Fibroblast of pulmonary artery (primary cell): ENCODE data around the gene TFDP1.

Experiments
- DNase-seq: peaks from one replicate; pipeline ENCODE4 v3.0.0-alpha.2; 2010; ENCODE audit warnings: low read depth
- H3K4me3 ChIP-seq: replicated peaks from 2 replicates; pipeline ENCODE4 v1.5.1; 2011; ENCODE audit warnings: low read depth, mild to moderate bottlenecking, control low read depth, low read length, moderate library complexity
- TF ChIP-seq, protein P1 (sequence below): IDR thresholded peaks from 2 replicates; pipeline ENCODE4 v1.5.1; 2011; ENCODE audit warnings: mild to moderate bottlenecking, control low read depth, low read length, inconsistent platforms; ENCODE audit errors: missing control alignments

The TFDP1 gene

DNA sequence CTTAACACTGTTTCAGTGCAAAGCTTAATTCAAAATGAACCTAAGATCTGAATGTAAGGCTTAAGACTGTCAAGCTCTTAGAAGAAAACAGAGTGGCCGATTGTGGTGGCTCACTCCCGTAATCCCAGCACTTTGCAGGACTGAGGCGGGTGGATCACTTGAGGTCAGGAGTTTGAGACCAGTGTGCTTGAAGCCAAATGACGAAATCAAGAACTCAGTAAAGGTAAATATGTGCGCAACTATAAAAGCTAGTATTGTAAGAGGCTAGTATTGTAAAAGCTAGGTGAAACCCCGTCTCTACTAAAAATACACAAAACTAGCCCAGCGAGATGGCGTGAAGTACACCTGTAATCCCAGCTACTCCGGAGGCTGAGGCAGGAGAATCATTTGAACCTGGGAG lies 60.8 kb downstream of the TFDP1 start:
- TF ChIP-seq, protein P1, sequence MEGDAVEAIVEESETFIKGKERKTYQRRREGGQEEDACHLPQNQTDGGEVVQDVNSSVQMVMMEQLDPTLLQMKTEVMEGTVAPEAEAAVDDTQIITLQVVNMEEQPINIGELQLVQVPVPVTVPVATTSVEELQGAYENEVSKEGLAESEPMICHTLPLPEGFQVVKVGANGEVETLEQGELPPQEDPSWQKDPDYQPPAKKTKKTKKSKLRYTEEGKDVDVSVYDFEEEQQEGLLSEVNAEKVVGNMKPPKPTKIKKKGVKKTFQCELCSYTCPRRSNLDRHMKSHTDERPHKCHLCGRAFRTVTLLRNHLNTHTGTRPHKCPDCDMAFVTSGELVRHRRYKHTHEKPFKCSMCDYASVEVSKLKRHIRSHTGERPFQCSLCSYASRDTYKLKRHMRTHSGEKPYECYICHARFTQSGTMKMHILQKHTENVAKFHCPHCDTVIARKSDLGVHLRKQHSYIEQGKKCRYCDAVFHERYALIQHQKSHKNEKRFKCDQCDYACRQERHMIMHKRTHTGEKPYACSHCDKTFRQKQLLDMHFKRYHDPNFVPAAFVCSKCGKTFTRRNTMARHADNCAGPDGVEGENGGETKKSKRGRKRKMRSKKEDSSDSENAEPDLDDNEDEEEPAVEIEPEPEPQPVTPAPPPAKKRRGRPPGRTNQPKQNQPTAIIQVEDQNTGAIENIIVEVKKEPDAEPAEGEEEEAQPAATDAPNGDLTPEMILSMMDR: no peak
- H3K4me3 ChIP-seq: no peak overlapping the region
- DNase-seq: no peak

DNA sequence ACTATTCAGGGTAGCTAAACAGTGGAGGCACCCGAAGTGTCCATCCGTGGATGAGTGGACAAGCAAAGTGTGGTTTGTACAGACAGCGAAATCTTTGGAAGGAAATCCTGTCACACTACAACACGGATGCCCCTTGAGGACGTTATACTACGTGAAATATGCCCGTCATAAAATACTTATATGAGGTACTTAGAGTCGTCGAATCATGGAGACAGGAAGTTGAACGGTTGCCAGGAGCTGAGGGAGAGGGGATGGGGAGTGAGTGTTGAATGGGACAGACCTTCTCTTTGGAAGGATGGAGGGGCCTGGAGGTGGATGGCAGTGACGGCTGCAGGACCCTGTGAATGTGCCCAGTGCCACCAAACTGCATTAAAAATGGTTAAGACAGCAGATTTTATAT lies 61.8 kb downstream of the TFDP1 start:
- DNase-seq: no peak
- no peak overlapping the region for H3K4me3 ChIP-seq
- TF ChIP-seq, protein P1: no peak

DNA sequence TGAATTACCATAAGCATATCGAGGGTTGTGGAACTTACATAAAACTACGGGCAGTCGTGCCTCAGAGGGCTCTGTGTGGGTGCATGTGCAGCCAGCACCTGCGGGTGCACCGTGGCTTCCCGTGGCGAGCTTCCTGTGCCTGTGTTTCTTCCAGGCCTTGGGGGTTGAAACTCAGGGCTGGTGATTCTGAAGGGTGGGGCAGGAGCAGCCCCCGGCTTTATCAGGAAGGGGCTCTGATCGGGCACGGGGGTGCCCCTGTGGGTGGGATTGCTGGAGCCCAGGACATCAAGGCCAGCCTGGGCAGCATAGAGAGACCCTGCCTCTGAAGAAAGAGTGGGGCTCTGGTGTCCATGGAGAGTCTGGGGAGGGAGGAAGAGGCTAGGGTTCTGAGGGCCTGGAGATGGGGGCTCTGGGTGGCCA lies 62.4 kb downstream of the TFDP1 start:
- DNase-seq: no peak
- H3K4me3 ChIP-seq: no peak overlapping the region
- TF ChIP-seq, protein P1: no peak

GRCh38 chr13:113647351-113648215 lies 63.0 kb downstream of the TFDP1 start:
- DNase-seq: peak; percentile 64
- TF ChIP-seq, protein P1: no peak
- H3K4me3 ChIP-seq: no peak overlapping the region

DNA sequence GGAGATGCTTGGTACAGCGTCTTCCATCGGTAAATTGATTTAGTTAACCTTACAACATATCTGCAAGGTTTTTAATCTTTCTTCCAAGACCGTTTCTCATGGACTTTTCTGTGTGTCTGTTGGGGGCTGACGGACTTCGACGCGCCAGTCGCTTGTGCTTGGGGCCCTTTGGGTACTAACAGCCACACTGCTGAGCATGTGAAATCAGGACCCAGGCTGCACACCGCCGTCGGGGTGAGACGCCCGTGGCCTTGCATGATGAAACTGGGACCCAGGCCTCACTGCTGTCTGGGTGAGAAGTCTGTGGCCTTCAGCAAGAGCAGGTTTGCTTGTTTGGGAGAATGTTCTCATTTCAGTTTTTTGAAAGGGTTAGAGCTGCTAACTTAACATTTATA lies 63.7 kb downstream of the TFDP1 start:
- H3K4me3 ChIP-seq: no peak overlapping the region
- TF ChIP-seq, protein P1: no peak
- DNase-seq: no peak

DNA sequence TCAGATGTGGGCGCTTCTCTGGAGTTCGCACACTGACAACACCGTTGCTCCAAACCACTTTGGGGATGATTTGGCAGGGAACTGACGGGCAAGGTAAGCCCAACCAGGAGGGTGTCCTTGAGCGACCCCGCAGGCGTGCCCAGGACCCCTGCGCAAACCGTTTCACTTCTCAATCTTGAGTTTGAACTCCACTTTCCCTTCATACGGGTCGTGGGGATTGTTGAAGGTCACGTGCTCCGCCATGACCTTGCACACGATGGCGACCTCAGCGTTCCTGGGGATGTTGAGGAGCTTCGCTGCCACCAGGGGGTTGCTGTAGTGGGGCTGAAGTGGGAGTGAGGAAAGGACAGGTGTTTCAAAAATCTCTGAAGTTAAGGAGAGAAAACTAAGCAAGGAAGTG lies 64.7 kb downstream of the TFDP1 start:
- TF ChIP-seq, protein P1: no peak
- DNase-seq: no peak
- H3K4me3 ChIP-seq: no peak overlapping the region

GRCh38 chr13:113650275-113650674 lies 65.7 kb downstream of the TFDP1 start:
- TF ChIP-seq, protein P1: no peak
- H3K4me3 ChIP-seq: no peak overlapping the region
- no peak for DNase-seq
